Measurements from ENCODE around the gene SPOCK1. TPM values are rescaled to one million over a fixed set of nuclear protein-coding genes. Genes with fewer than 3 reads are reported as not detected.

Gene SPOCK1
- total RNA-seq, 1 donor from 2014 or later = 28.6 TPM

DNA sequence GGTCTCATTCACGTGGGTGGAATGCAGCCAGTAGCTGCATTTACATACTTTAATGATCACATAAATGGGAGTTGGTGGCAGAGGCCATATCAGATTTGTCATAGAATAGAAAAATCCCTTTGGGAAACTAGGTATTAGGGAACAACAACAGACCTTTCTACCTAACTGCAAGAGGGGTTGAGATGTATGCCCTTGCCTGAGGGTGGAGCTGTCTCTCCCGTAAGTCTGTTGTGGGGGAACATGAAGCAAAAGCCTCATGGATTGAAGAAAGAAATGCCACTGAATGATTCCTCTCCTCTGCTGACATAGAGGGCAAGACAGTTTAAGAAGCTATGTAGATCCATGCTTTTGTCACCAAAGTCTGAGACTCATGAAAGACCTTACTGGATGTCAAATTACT is 461.3 kb downstream of the SPOCK1 start:
- H3K27ac ChIP-seq (replicated peaks) = no peak overlapping the region
- H3K4me1 ChIP-seq = no peaks in the 10 kb centered on the region
- TF ChIP-seq, protein P1, sequence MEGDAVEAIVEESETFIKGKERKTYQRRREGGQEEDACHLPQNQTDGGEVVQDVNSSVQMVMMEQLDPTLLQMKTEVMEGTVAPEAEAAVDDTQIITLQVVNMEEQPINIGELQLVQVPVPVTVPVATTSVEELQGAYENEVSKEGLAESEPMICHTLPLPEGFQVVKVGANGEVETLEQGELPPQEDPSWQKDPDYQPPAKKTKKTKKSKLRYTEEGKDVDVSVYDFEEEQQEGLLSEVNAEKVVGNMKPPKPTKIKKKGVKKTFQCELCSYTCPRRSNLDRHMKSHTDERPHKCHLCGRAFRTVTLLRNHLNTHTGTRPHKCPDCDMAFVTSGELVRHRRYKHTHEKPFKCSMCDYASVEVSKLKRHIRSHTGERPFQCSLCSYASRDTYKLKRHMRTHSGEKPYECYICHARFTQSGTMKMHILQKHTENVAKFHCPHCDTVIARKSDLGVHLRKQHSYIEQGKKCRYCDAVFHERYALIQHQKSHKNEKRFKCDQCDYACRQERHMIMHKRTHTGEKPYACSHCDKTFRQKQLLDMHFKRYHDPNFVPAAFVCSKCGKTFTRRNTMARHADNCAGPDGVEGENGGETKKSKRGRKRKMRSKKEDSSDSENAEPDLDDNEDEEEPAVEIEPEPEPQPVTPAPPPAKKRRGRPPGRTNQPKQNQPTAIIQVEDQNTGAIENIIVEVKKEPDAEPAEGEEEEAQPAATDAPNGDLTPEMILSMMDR (IDR thresholded peaks at IDR 0.05; ENCODE audit: borderline replicate concordance) = no peak
- no peak overlapping the region for H3K4me3 ChIP-seq
- peaks cover 40% of the 10 kb centered on the region for H3K27me3 ChIP-seq (ENCODE audit: low read depth)
- intact Hi-C loops (cut with micrococcal nuclease) = no loop called here
- DNase-seq = no peak
- H3K36me3 ChIP-seq = no peaks in the 10 kb centered on the region
- H3K9me3 ChIP-seq (replicated peaks) = peaks cover 22% of the 10 kb centered on the region

DNA sequence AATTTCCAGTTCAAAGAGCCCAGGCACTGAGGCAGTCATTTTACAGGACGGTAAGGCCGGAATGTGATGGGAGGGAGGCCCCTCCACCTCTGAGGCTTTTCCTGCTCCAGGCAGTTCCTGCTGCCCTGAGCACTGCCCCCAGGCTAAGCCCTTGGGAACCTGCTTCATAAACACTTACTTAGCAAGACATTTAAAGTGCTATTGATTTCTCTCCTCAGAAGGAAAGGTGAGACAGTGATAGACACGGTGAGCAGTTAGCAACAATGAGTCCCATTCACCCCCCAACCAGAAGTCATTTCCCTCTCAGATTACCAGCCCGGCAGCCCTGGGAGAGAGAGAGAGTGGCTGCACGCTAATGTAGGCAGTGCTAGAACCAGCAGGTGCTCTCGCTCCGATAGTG is 462.5 kb downstream of the SPOCK1 start:
- Histone ChIP-seq H3K36me3 (no peaks in the 10 kb centered on the region), H3K4me1 (no peaks in the 10 kb centered on the region), H3K9me3 (replicated peaks) (peaks cover 10% of the 10 kb centered on the region), H3K27me3 (ENCODE audit: low read depth) (peaks cover 45% of the 10 kb centered on the region), H3K4me3 (no peak overlapping the region), H3K27ac (replicated peaks) (no peak overlapping the region)
- intact Hi-C loops (cut with micrococcal nuclease) = no loop called here
- no peak for DNase-seq
- TF ChIP-seq, protein P1 (IDR thresholded peaks at IDR 0.05; ENCODE audit: borderline replicate concordance) = no peak

DNA sequence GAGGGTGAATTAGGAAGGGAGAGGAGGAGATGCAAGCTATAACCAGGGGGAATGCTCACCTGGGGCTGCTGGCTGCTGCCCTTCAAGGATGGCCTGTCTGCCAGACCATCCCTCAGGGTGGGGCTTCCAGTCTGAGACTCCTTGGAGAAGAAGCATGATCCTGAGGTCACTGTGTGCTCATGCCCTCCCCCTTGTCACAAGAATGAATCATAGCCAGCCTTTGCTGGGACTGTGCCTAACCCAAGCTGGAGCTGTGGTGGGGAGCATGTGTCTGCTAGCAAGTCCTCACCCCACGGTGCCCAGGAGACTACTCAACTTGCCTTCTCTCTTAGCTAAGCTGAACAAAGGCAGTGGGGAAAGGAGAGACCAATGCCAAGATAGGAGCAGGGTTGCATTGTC is 463.6 kb downstream of the SPOCK1 start:
- H3K27me3 ChIP-seq (ENCODE audit: low read depth) = peaks cover 45% of the 10 kb centered on the region
- H3K4me3 ChIP-seq = no peak overlapping the region
- H3K9me3 ChIP-seq (replicated peaks) = no peaks in the 10 kb centered on the region
- TF ChIP-seq, protein P1 (IDR thresholded peaks at IDR 0.05; ENCODE audit: borderline replicate concordance) = no peak
- intact Hi-C loops (cut with micrococcal nuclease) = no loop called here
- H3K4me1 ChIP-seq = no peaks in the 10 kb centered on the region
- H3K27ac ChIP-seq (replicated peaks) = no peak overlapping the region
- H3K36me3 ChIP-seq = no peaks in the 10 kb centered on the region
- DNase-seq = no peak

DNA sequence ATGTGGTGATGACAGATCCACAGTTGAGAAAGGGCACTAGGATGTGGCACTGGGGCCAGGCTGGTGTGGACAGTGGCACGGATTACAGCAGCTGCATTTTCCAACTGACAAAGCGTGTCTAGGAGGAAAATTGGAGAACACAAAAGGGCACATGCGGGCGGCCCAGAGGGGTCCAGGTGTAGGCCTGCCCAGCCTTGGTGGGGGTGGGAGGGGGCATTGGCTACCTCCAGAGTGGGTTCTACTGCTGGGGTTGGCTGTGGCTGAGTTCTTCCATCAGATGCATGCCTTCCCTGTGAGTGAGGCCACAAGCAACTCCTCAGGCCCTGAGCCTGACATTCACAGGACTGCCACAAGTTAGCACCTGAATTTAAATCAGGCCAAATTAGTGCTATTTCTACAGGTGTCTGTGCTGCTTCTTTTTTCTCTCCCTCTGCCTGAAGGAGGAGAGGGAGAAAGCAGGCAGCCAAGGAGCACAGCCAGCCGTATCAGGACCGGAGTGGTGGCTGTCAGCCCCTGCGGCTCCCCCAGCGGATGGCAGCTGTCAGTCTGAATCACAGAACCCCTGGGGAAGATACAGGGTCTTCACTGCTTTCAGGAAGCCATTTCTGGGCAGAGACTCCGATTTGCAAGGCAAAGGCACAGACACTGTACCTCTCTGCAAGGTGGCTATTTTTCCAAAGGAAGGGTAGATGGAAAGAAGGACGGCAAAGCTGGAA is 464.2 kb downstream of the SPOCK1 start:
- TF ChIP-seq, protein P1 (IDR thresholded peaks at IDR 0.05; ENCODE audit: borderline replicate concordance) = no peak
- intact Hi-C loops (cut with micrococcal nuclease) = no loop called here
- Histone ChIP-seq H3K4me1 (no peaks in the 10 kb centered on the region), H3K4me3 (no peak overlapping the region), H3K9me3 (replicated peaks) (no peaks in the 10 kb centered on the region), H3K27ac (replicated peaks) (no peak overlapping the region), H3K27me3 (ENCODE audit: low read depth) (peaks cover 45% of the 10 kb centered on the region), H3K36me3 (no peaks in the 10 kb centered on the region)
- DNase-seq = no peak

DNA sequence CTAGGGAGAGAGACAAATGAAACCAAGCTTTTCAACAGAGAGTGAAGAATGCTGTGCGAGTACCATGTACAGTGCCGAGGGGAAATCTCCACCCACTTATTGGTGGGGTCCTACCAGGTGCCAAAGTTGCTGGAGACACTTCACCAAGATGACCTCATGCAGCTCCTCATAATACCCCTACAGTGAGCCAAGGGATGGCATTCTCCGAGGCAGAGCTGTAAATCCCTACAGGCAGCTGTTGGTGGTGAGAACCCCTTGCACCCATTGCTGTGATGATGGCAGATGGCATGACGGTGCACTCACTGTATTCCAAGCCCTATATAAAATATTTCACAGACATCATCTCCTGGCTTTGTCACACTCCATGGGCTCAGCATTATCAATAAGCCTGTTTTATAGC is 464.9 kb downstream of the SPOCK1 start:
- H3K4me1 ChIP-seq = no peaks in the 10 kb centered on the region
- no peak overlapping the region for H3K27ac ChIP-seq (replicated peaks)
- peaks cover 45% of the 10 kb centered on the region for H3K27me3 ChIP-seq (ENCODE audit: low read depth)
- TF ChIP-seq, protein P1 (IDR thresholded peaks at IDR 0.05; ENCODE audit: borderline replicate concordance) = no peak
- no peaks in the 10 kb centered on the region for H3K36me3 ChIP-seq
- DNase-seq = no peak
- no peaks in the 10 kb centered on the region for H3K9me3 ChIP-seq (replicated peaks)
- H3K4me3 ChIP-seq = no peak overlapping the region
- intact Hi-C loops (cut with micrococcal nuclease) = no loop called here

Measured in left ventricle myocardium inferior (tissue), 1 donor.